ENCODE measurements around the gene TP73. TPM values are rescaled to one million over a fixed set of nuclear protein-coding genes. Genes with fewer than 3 reads are reported as not detected.

The TP73 gene
- total RNA-seq, 3 donors from 2014 or later (not counting 1 experiment from before 2014, with no cell fraction given): 0.28 to 0.50 (median 0.39) TPM

DNA sequence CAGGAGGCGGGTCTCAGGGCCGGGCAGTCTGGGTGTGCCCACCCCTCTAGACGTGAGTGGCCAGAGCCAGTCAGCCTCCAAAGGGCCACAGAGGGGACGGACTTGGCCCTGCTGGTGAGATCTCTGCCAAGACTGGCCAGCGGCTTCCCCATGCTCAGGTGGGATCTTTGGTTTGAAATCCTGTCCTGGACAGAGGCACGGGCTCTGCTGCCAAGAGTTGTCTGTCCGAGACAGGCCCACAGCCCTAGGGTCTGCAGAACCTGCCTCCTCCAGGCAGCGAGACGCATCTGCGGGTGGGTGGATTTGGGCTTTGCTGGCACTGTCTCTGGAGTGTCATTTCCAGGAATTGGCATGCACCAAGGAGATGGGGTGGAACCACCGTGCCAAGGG is 55.6 kb downstream of the TP73 start:
- Mint-ChIP-seq H3K27me3 (ENCODE audit: low read depth in 2 of 2) (no peaks in the 10 kb centered on the region), H3K36me3 (no peaks in the 10 kb centered on the region), H3K4me3 (no peak overlapping the region), H3K9me3 (no peaks in the 10 kb centered on the region), H3K4me1 (peaks cover 5 to 10% of the 10 kb centered on the region in 2 donors), H3K27ac (no peak overlapping the region)
- ATAC-seq (no peak), DNase-seq (no peak)
- Histone ChIP-seq H3K27ac (ENCODE audit: low read length) (no peak overlapping the region), H3K27me3 (ENCODE audit: control insufficient read depth, insufficient read depth, low read length) (peaks cover 2% of the 10 kb centered on the region), H3K36me3 (ENCODE audit: control insufficient read depth, insufficient read depth, low read length) (no peaks in the 10 kb centered on the region), H3K9me3 (ENCODE audit: control insufficient read depth, insufficient read depth, low read length) (no peaks in the 10 kb centered on the region), H3K4me3 (ENCODE audit: low read length) (no peak overlapping the region), H3K4me1 (ENCODE audit: control insufficient read depth, insufficient read depth, low read length) (peaks cover 5% of the 10 kb centered on the region)
- 83% methylated on average over 11 of the region's 11 CpGs for WGBS (ENCODE audit: insufficient coverage)
- TF ChIP-seq CTCF (IDR thresholded peaks at IDR 0.05): no peak
- intact Hi-C loops (cut with micrococcal nuclease): no loop called here

- Histone ChIP-seq H3K27ac (ENCODE audit: low read length) (no peak overlapping the region), H3K4me1 (ENCODE audit: control insufficient read depth, insufficient read depth, low read length) (peaks cover 5% of the 10 kb centered on the region), H3K4me3 (ENCODE audit: low read length) (no peak overlapping the region), H3K9me3 (ENCODE audit: control insufficient read depth, insufficient read depth, low read length) (no peaks in the 10 kb centered on the region), H3K27me3 (ENCODE audit: control insufficient read depth, insufficient read depth, low read length) (peaks cover 2% of the 10 kb centered on the region), H3K36me3 (ENCODE audit: control insufficient read depth, insufficient read depth, low read length) (no peaks in the 10 kb centered on the region)
- Mint-ChIP-seq H3K27ac (no peak overlapping the region), H3K9me3 (no peaks in the 10 kb centered on the region), H3K4me3 (no peak overlapping the region), H3K4me1 (peaks cover 5 to 6% of the 10 kb centered on the region in 2 donors), H3K36me3 (no peaks in the 10 kb centered on the region), H3K27me3 (ENCODE audit: low read depth in 2 of 2) (no peaks in the 10 kb centered on the region)
- no peak for TF ChIP-seq CTCF (IDR thresholded peaks at IDR 0.05)
- no peak for ATAC-seq
- DNase-seq: no peak
- intact Hi-C loops (cut with micrococcal nuclease): no loop called here
- WGBS (ENCODE audit: insufficient coverage): 22% methylated on average over 19 of the region's 19 CpGs
Observed at GRCh38 chr1:3708791-3709190, 56.5 kb downstream of the TP73 start.

DNA sequence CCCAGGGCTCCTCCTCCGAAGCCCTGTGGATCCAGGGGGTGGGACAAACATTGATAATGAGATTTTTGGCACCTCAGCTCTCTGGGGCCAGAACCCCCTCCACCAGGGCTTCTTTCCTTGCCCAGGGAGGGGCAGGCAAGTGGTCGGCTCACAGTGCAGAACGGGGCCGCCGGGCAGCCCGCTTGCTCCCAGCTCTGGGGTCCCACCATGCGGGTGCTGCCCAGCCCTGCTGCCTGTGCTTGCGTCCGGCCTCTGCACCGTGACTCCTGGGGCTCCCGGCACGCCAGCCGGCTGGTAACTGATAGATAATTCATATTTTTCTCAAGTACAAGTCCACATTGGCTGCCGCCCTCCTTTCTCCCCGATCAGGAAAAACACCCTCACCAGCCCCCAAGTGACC is 57.9 kb downstream of the TP73 start:
- Histone ChIP-seq H3K4me1 (ENCODE audit: control insufficient read depth, insufficient read depth, low read length) (no peaks in the 10 kb centered on the region), H3K4me3 (ENCODE audit: low read length) (no peak overlapping the region), H3K27me3 (ENCODE audit: control insufficient read depth, insufficient read depth, low read length) (peaks cover 2% of the 10 kb centered on the region), H3K36me3 (ENCODE audit: control insufficient read depth, insufficient read depth, low read length) (no peaks in the 10 kb centered on the region), H3K9me3 (ENCODE audit: control insufficient read depth, insufficient read depth, low read length) (no peaks in the 10 kb centered on the region), H3K27ac (ENCODE audit: low read length) (no peak overlapping the region)
- no peak for DNase-seq
- intact Hi-C loops (cut with micrococcal nuclease): no loop called here
- Mint-ChIP-seq H3K27ac (no peak overlapping the region), H3K36me3 (no peaks in the 10 kb centered on the region), H3K4me1 (no peaks in the 10 kb centered on the region), H3K27me3 (ENCODE audit: low read depth in 2 of 2) (no peaks in the 10 kb centered on the region), H3K9me3 (no peaks in the 10 kb centered on the region), H3K4me3 (no peak overlapping the region)
- ATAC-seq: no peak
- TF ChIP-seq CTCF (IDR thresholded peaks at IDR 0.05): no peak
- WGBS (ENCODE audit: insufficient coverage): 87% methylated on average over 15 of the region's 15 CpGs

DNA sequence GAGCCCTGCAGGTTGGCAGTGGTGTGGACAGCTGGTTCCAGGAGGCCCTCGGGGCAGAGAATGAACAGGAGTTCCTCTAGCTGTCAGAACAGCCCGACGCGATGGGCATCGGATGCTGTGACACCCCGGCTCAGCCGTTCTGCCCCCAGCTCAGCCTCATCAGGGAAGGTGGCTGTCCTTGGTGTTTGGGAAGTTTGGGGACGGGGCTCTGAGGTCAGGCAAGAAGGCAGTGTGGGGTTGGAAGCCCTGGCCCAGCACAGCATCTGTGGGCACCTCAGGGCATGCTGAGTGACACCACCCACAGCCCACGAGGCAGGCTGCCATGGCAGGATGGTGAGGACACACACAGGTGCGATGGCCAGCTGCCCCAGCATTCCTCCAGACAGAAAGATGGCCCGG is 59.1 kb downstream of the TP73 start:
- ATAC-seq: no peak
- intact Hi-C loops (cut with micrococcal nuclease): no loop called here

More for the DNA sequence above, 59.1 kb downstream of the TP73 start:
- DNase-seq: no peak
- no peak overlapping the region for H3K4me3 Mint-ChIP-seq
- WGBS (ENCODE audit: insufficient coverage): 80% methylated on average over 11 of the region's 11 CpGs
- H3K27ac Mint-ChIP-seq: no peak overlapping the region
- H3K9me3 ChIP-seq (ENCODE audit: control insufficient read depth, insufficient read depth, low read length): no peaks in the 10 kb centered on the region
- no peak overlapping the region for H3K27ac ChIP-seq (ENCODE audit: low read length)
- H3K4me1 ChIP-seq (ENCODE audit: control insufficient read depth, insufficient read depth, low read length): no peaks in the 10 kb centered on the region
- H3K4me1 Mint-ChIP-seq: no peaks in the 10 kb centered on the region
- no peaks in the 10 kb centered on the region for H3K36me3 Mint-ChIP-seq
- H3K27me3 ChIP-seq (ENCODE audit: control insufficient read depth, insufficient read depth, low read length): peaks cover 2% of the 10 kb centered on the region
- no peak overlapping the region for H3K4me3 ChIP-seq (ENCODE audit: low read length)
- no peaks in the 10 kb centered on the region for H3K27me3 Mint-ChIP-seq (ENCODE audit: low read depth in 2 of 2)
- TF ChIP-seq CTCF (IDR thresholded peaks at IDR 0.05): no peak
- H3K36me3 ChIP-seq (ENCODE audit: control insufficient read depth, insufficient read depth, low read length): no peaks in the 10 kb centered on the region
- no peaks in the 10 kb centered on the region for H3K9me3 Mint-ChIP-seq

Measured in natural killer cell (primary cell).